Neural progenitor cell (in vitro differentiated cells): ENCODE data around the gene TMEM109.

ENCODE experiments used
- EZH2 ChIP-seq: fragments of 200-600 bp; sonication (generic); IDR thresholded peaks from 2 replicates; pipeline ENCODE4 v1.6.1; 2017; ENCODE audit warnings: antibody characterized with exemption, mild to moderate bottlenecking, moderate library complexity
- EZH2phosphoT487 ChIP-seq: fragments of 200-600 bp; sonication (generic); IDR thresholded peaks from 2 replicates; pipeline ENCODE4 v1.6.1; 2017; ENCODE audit warnings: antibody characterized with exemption
- TF ChIP-seq, protein P1 (sequence below): fragments of 200-600 bp; sonication (generic); IDR thresholded peaks from 2 replicates; pipeline ENCODE4 v1.5.1; 2017; ENCODE audit warnings: antibody characterized with exemption, mild to moderate bottlenecking

DNA sequence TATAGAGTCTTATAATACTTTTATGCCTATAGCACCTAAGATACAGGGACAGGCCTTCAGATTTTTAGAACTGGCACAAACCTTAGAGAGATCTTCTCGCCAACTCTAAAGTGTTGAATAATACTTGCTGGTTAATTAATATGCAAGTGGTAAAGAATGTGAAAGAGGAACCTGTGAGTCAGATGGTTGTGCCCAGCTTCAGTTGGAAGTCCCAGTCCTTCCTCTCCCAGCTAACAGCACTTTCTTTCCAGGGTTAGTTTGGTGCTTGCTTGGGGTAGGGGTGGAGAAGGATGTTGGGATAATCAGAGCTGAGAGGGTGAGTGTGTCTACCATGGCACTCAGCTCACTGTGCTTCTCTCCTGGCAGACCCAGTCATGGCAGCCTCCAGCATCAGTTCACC, 5.4 kb downstream of the TMEM109 start:
- TF ChIP-seq, protein P1, sequence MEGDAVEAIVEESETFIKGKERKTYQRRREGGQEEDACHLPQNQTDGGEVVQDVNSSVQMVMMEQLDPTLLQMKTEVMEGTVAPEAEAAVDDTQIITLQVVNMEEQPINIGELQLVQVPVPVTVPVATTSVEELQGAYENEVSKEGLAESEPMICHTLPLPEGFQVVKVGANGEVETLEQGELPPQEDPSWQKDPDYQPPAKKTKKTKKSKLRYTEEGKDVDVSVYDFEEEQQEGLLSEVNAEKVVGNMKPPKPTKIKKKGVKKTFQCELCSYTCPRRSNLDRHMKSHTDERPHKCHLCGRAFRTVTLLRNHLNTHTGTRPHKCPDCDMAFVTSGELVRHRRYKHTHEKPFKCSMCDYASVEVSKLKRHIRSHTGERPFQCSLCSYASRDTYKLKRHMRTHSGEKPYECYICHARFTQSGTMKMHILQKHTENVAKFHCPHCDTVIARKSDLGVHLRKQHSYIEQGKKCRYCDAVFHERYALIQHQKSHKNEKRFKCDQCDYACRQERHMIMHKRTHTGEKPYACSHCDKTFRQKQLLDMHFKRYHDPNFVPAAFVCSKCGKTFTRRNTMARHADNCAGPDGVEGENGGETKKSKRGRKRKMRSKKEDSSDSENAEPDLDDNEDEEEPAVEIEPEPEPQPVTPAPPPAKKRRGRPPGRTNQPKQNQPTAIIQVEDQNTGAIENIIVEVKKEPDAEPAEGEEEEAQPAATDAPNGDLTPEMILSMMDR, result no peak
- TF ChIP-seq EZH2 (no peak), EZH2phosphoT487 (no peak)
